CD8-positive, alpha-beta memory T cell (primary cell): ENCODE measurements around the gene HCST. TPM values are rescaled to one million over a fixed set of nuclear protein-coding genes. Genes with fewer than 3 reads are reported as not detected.
"Not testable (repeated sequence)": the region's sequence is repeated elsewhere in the genome, so short reads cannot be mapped to it uniquely, and the experiment has no call there.

Experiments
- CTCF ChIA-PET: fragments of 350-600 bp; sonication (Branson Sonifier 250); formaldehyde crosslinking; loops from one replicate; lab custom pipeline; 2021; ENCODE audit warnings: antibody characterized with exemption; lab: Charles Lee
- POLR2A ChIA-PET: fragments of 350-600 bp; sonication (Branson Sonifier 250); formaldehyde crosslinking; loops from one replicate; lab custom pipeline; 2021; ENCODE audit warnings: antibody characterized with exemption; lab: Charles Lee
- DNase-seq, 5 donors: peaks; one replicate each; pipeline versions ENCODE4 v3.0.0 to v3.0.0-alpha.2; 2020 to 2022; ENCODE audit warnings: mixed read lengths in 1 of 5
- H3K27ac ChIP-seq: one replicate; pipeline ENCODE4 v1.7.0; 2013; ENCODE audit warnings: low read depth, mild to moderate bottlenecking, low read length, moderate library complexity
- H3K27me3 ChIP-seq: 2 replicates; pipeline ENCODE4 v1.7.0; 2013; ENCODE audit warnings: low read length, mild to moderate bottlenecking; ENCODE audit not compliant: insufficient read depth, poor library complexity, severe bottlenecking
- H3K36me3 ChIP-seq: 2 replicates; pipeline ENCODE4 v1.7.0; 2013; ENCODE audit warnings: mild to moderate bottlenecking, low read length, moderate library complexity; ENCODE audit not compliant: insufficient read depth
- H3K4me1 ChIP-seq: 2 replicates; pipeline ENCODE4 v1.7.0; 2013; ENCODE audit warnings: mild to moderate bottlenecking, low read length, moderate library complexity; ENCODE audit not compliant: insufficient read depth
- H3K4me3 ChIP-seq: 2 replicates; pipeline ENCODE4 v1.7.0; 2013; ENCODE audit warnings: mild to moderate bottlenecking, low read length
- H3K9me3 ChIP-seq: 2 replicates; pipeline ENCODE4 v1.7.0; 2013; ENCODE audit warnings: mild to moderate bottlenecking, low read length
- H3K27ac Mint-ChIP-seq, 8 donors: one replicate each; pipeline ENCODE4 v1.8.0; 2020 to 2021; ENCODE audit warnings: mixed read lengths in 8 of 8, mild to moderate bottlenecking in 6 of 8, inconsistent platforms in 3 of 8, moderate library complexity in 3 of 8
- H3K27me3 Mint-ChIP-seq, 2 donors: one replicate each; pipeline ENCODE4 v1.8.0; 2020 to 2021; ENCODE audit warnings: mixed read lengths in 2 of 2, mild to moderate bottlenecking in 1 of 2, moderate library complexity in 1 of 2
- H3K36me3 Mint-ChIP-seq, 3 donors: one replicate each; pipeline ENCODE4 v1.8.0; 2020 to 2021; ENCODE audit warnings: mixed read lengths in 3 of 3, inconsistent platforms in 1 of 3, mild to moderate bottlenecking in 1 of 3
- H3K4me1 Mint-ChIP-seq, 3 donors: one replicate each; pipeline ENCODE4 v1.8.0; 2020 to 2021; ENCODE audit warnings: mixed read lengths in 3 of 3, inconsistent platforms in 1 of 3, mild to moderate bottlenecking in 1 of 3
- H3K4me3 Mint-ChIP-seq, 7 donors: one replicate each; pipeline ENCODE4 v1.8.0; 2020 to 2021; ENCODE audit warnings: mixed read lengths in 7 of 7, mild to moderate bottlenecking in 6 of 7, moderate library complexity in 4 of 7, inconsistent platforms in 2 of 7
- H3K9me3 Mint-ChIP-seq, 5 donors: one replicate each; pipeline ENCODE4 v1.8.0; 2020 to 2022; ENCODE audit warnings: mixed read lengths in 5 of 5, mild to moderate bottlenecking in 3 of 5, moderate library complexity in 2 of 5, inconsistent platforms in 1 of 5
- polyA plus RNA-seq: library from polyadenylated mRNA; unstranded; fragments of 300-500 nt; fragmentation: Illumina TruSeq; gene quantifications from one replicate; pipeline ENCODE4 v1.2.3, GENCODE V29; 2021
- total RNA-seq, 2 experiments: library from RNA; stranded (reverse); gene quantifications; one replicate each; pipeline ENCODE4 v1.2.3, GENCODE V29; 2021

Gene HCST
- total and polyA plus RNA-seq, 3 experiments from 2014 or later: 53.4 to 1,883 (median 60.1) TPM

GRCh38 chr19:35908010-35908441, 5.7 kb downstream of the HCST start, which contains the start of gene TYROBP:
Gene TYROBP, minus strand, starts transcription at chr19:35908295. Its CDS starts 67 bp downstream, at chr19:35908228.
- H3K4me3 Mint-ChIP-seq: peak within 1 kb of the TSS in 6 of 7 donors; percentile 47 to 91 (median 78)
- DNase-seq: no peak
- H3K9me3 Mint-ChIP-seq: peaks cover 0 to 3% (median 0%) of the 10 kb centered on the region in 5 donors
- Histone ChIP-seq H3K4me1 (peaks cover 38% of the 10 kb centered on the region), H3K27ac (no peak within 1 kb of the TSS), H3K9me3 (no peaks in the 10 kb centered on the region), H3K27me3 (no peaks in the 10 kb centered on the region), H3K4me3 (no peak within 1 kb of the TSS), H3K36me3 (no peaks in the 10 kb centered on the region)
- no peaks in the 10 kb centered on the region for H3K27me3 Mint-ChIP-seq
- H3K36me3 Mint-ChIP-seq: peaks cover 2 to 8% (median 5%) of the 10 kb centered on the region in 3 donors
- POLR2A ChIA-PET: no interaction called here
- H3K4me1 Mint-ChIP-seq: peaks cover 32 to 40% (median 38%) of the 10 kb centered on the region in 3 donors
- CTCF ChIA-PET: interaction anchor here (1.4 kb wide), 1 partner anchor 51 kb away, joined by 3 read pairs; no protein-coding TSS in a partner anchor
- H3K27ac Mint-ChIP-seq: peak within 1 kb of the TSS in 7 of 8 donors; percentile 41 to 97 (median 87)

GRCh38 chr19:35908973-35909683, 6.8 kb downstream of the HCST start:
- peak overlapping the region in 5 of 8 donors; percentile 66 to 93 (median 74) for H3K27ac Mint-ChIP-seq
- no peak for DNase-seq
- CTCF ChIA-PET: interaction anchor here (1.4 kb wide), 1 partner anchor 50 kb away, joined by 3 read pairs; no protein-coding TSS in a partner anchor
- Histone ChIP-seq H3K4me1 (peaks cover 32% of the 10 kb centered on the region), H3K27ac (peak overlapping the region; percentile 47), H3K4me3 (no peak overlapping the region), H3K9me3 (no peaks in the 10 kb centered on the region), H3K36me3 (no peaks in the 10 kb centered on the region), H3K27me3 (no peaks in the 10 kb centered on the region)
- peaks cover 24 to 29% (median 29%) of the 10 kb centered on the region in 3 donors for H3K4me1 Mint-ChIP-seq
- H3K4me3 Mint-ChIP-seq: peak overlapping the region in 4 of 7 donors; percentile 26 to 43 (median 28)
- POLR2A ChIA-PET: interaction anchor here (0.5 kb wide), 1 partner anchor 40 kb away, joined by 3 read pairs; no protein-coding TSS in a partner anchor
- H3K36me3 Mint-ChIP-seq: peaks cover 0 to 3% (median 0%) of the 10 kb centered on the region in 3 donors
- H3K9me3 Mint-ChIP-seq: no peaks in the 10 kb centered on the region
- H3K27me3 Mint-ChIP-seq: no peaks in the 10 kb centered on the region

- peaks cover 19 to 24% (median 24%) of the 10 kb centered on the region in 3 donors for H3K4me1 Mint-ChIP-seq
- H3K9me3 Mint-ChIP-seq: no peaks in the 10 kb centered on the region
- Histone ChIP-seq H3K9me3 (no peaks in the 10 kb centered on the region), H3K4me1 (peaks cover 27% of the 10 kb centered on the region), H3K27ac (peak overlapping the region; percentile 47), H3K27me3 (no peaks in the 10 kb centered on the region), H3K36me3 (no peaks in the 10 kb centered on the region), H3K4me3 (no peak overlapping the region)
- ChIA-PET CTCF (interaction anchor here (1.4 kb wide), 1 partner anchor 49 kb away, joined by 3 read pairs; no protein-coding TSS in a partner anchor), POLR2A (no interaction called here)
- peak overlapping the region in 4 of 8 donors; percentile 17 to 92 (median 70) for H3K27ac Mint-ChIP-seq
- DNase-seq: no peak
- peak overlapping the region in 1 of 7 donors; percentile 74 for H3K4me3 Mint-ChIP-seq
- peaks cover 0 to 2% (median 0%) of the 10 kb centered on the region in 3 donors for H3K36me3 Mint-ChIP-seq
- H3K27me3 Mint-ChIP-seq: no peaks in the 10 kb centered on the region
Measured at GRCh38 chr19:35909684-35910035, 7.3 kb downstream of the HCST start.

GRCh38 chr19:35910355-35910754, 8.0 kb downstream of the HCST start:
- POLR2A ChIA-PET, H3K36me3 Mint-ChIP-seq, H3K36me3 ChIP-seq, H3K27ac Mint-ChIP-seq, H3K27me3 ChIP-seq, DNase-seq, H3K9me3 Mint-ChIP-seq, H3K4me3 ChIP-seq, H3K27ac ChIP-seq, H3K4me3 Mint-ChIP-seq, H3K9me3 ChIP-seq, H3K27me3 Mint-ChIP-seq, CTCF ChIA-PET: not testable (repeated sequence)
- peaks cover 13 to 18% (median 17%) of the 10 kb centered on the region in 3 donors for H3K4me1 Mint-ChIP-seq
- H3K4me1 ChIP-seq: peaks cover 23% of the 10 kb centered on the region

- Histone ChIP-seq H3K9me3 (no peaks in the 10 kb centered on the region), H3K36me3 (no peaks in the 10 kb centered on the region), H3K27me3 (no peaks in the 10 kb centered on the region), H3K4me3 (no peak overlapping the region), H3K27ac (no peak overlapping the region), H3K4me1 (peaks cover 23% of the 10 kb centered on the region)
- no peak for DNase-seq
- no peaks in the 10 kb centered on the region for H3K27me3 Mint-ChIP-seq
- no peak overlapping the region for H3K4me3 Mint-ChIP-seq
- CTCF ChIA-PET: no interaction called here
- H3K4me1 Mint-ChIP-seq: peaks cover 13 to 18% (median 17%) of the 10 kb centered on the region in 3 donors
- peak overlapping the region in 2 of 8 donors; percentile 19 to 81 for H3K27ac Mint-ChIP-seq
- no peaks in the 10 kb centered on the region for H3K36me3 Mint-ChIP-seq
- POLR2A ChIA-PET: no interaction called here
- no peaks in the 10 kb centered on the region for H3K9me3 Mint-ChIP-seq
Measured at GRCh38 chr19:35911173-35911572, 8.8 kb downstream of the HCST start.

GRCh38 chr19:35911790-35912189, 9.5 kb downstream of the HCST start:
- H3K27me3 ChIP-seq: no peaks in the 10 kb centered on the region
- H3K4me1 Mint-ChIP-seq: peaks cover 11 to 17% (median 13%) of the 10 kb centered on the region in 3 donors
- H3K27me3 Mint-ChIP-seq: no peaks in the 10 kb centered on the region
- POLR2A ChIA-PET: interaction anchor here (0.6 kb wide), 1 partner anchor 44 kb away, joined by 3 read pairs; no protein-coding TSS in a partner anchor
- H3K36me3 ChIP-seq: no peaks in the 10 kb centered on the region
- CTCF ChIA-PET: interaction anchor here (1.5 kb wide), 1 partner anchor 30 kb away, joined by 5 read pairs; no protein-coding TSS in a partner anchor
- no peak overlapping the region for H3K27ac ChIP-seq
- H3K4me3 Mint-ChIP-seq: no peak overlapping the region
- no peak for DNase-seq
- H3K36me3 Mint-ChIP-seq: no peaks in the 10 kb centered on the region
- peaks cover 23% of the 10 kb centered on the region for H3K4me1 ChIP-seq
- H3K9me3 ChIP-seq: no peaks in the 10 kb centered on the region
- no peak overlapping the region for H3K4me3 ChIP-seq
- peak overlapping the region in 2 of 8 donors; percentile 35 to 81 for H3K27ac Mint-ChIP-seq
- H3K9me3 Mint-ChIP-seq: no peaks in the 10 kb centered on the region

GRCh38 chr19:35913589-35913988, 11.3 kb downstream of the HCST start:
- Mint-ChIP-seq H3K27me3 (no peaks in the 10 kb centered on the region), H3K36me3 (no peaks in the 10 kb centered on the region), H3K4me3 (no peak overlapping the region), H3K4me1 (peaks cover 3 to 9% (median 5%) of the 10 kb centered on the region in 3 donors), H3K9me3 (no peaks in the 10 kb centered on the region), H3K27ac (no peak overlapping the region)
- no peaks in the 10 kb centered on the region for H3K9me3 ChIP-seq
- no peak overlapping the region for H3K27ac ChIP-seq
- POLR2A ChIA-PET: interaction anchor here (0.5 to 0.6 kb wide), 2 partner anchors 96 to 252 kb away, joined by 3 to 6 read pairs; no protein-coding TSS in a partner anchor
- H3K36me3 ChIP-seq: no peaks in the 10 kb centered on the region
- H3K27me3 ChIP-seq: no peaks in the 10 kb centered on the region
- no peak for DNase-seq
- CTCF ChIA-PET: interaction anchor here (0.7 kb wide), 1 partner anchor 1077 kb away, joined by 5 read pairs; no protein-coding TSS in a partner anchor
- H3K4me3 ChIP-seq: no peak overlapping the region
- H3K4me1 ChIP-seq: peaks cover 12% of the 10 kb centered on the region

GRCh38 chr19:35915443-35915842, 13.1 kb downstream of the HCST start:
- no peaks in the 10 kb centered on the region for H3K36me3 ChIP-seq
- Mint-ChIP-seq H3K27me3 (no peaks in the 10 kb centered on the region), H3K9me3 (no peaks in the 10 kb centered on the region), H3K27ac (no peak overlapping the region), H3K36me3 (no peaks in the 10 kb centered on the region), H3K4me1 (peaks cover 0 to 4% (median 0%) of the 10 kb centered on the region in 3 donors), H3K4me3 (no peak overlapping the region)
- ChIA-PET CTCF (interaction anchor here (1.5 kb wide), 1 partner anchor 16 kb away, joined by 3 read pairs; no protein-coding TSS in a partner anchor), POLR2A (no interaction called here)
- H3K9me3 ChIP-seq: no peaks in the 10 kb centered on the region
- H3K4me3 ChIP-seq: no peak overlapping the region
- H3K27ac ChIP-seq: no peak overlapping the region
- no peaks in the 10 kb centered on the region for H3K27me3 ChIP-seq
- H3K4me1 ChIP-seq: no peaks in the 10 kb centered on the region
- no peak for DNase-seq
